HFF-Myc (cell line): ENCODE measurements around the gene DHRS13.
"Not testable (repeated sequence)": the region's sequence is repeated elsewhere in the genome, so short reads cannot be mapped to it uniquely, and the experiment has no call there.

Experiments used
- DNase-seq: peaks from one replicate; pipeline ENCODE4 v3.0.0-alpha.2; 2011; ENCODE audit warnings: low read depth; ENCODE audit errors: extremely low read depth
- H3K4me3 ChIP-seq: replicated peaks from 2 replicates; pipeline ENCODE4 v1.5.1; 2011; ENCODE audit warnings: low read depth, mild to moderate bottlenecking, control low read depth, low read length
- TF ChIP-seq, protein P1 (sequence below): IDR thresholded peaks from 2 replicates; pipeline ENCODE4 v1.5.1; 2012; ENCODE audit warnings: mild to moderate bottlenecking, low read depth, low read length, control low read depth; ENCODE audit errors: missing control alignments

The DHRS13 gene

GRCh38 chr17:28906276-28906675 is 3.4 kb upstream of the DHRS13 start:
- no peak overlapping the region for H3K4me3 ChIP-seq
- TF ChIP-seq, protein P1, sequence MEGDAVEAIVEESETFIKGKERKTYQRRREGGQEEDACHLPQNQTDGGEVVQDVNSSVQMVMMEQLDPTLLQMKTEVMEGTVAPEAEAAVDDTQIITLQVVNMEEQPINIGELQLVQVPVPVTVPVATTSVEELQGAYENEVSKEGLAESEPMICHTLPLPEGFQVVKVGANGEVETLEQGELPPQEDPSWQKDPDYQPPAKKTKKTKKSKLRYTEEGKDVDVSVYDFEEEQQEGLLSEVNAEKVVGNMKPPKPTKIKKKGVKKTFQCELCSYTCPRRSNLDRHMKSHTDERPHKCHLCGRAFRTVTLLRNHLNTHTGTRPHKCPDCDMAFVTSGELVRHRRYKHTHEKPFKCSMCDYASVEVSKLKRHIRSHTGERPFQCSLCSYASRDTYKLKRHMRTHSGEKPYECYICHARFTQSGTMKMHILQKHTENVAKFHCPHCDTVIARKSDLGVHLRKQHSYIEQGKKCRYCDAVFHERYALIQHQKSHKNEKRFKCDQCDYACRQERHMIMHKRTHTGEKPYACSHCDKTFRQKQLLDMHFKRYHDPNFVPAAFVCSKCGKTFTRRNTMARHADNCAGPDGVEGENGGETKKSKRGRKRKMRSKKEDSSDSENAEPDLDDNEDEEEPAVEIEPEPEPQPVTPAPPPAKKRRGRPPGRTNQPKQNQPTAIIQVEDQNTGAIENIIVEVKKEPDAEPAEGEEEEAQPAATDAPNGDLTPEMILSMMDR: no peak
- no peak for DNase-seq

GRCh38 chr17:28904800-28905199 is 1.9 kb upstream of the DHRS13 start:
- no peak for DNase-seq
- TF ChIP-seq, protein P1: no peak
- H3K4me3 ChIP-seq: no peak overlapping the region

- DNase-seq, H3K4me3 ChIP-seq: not testable (repeated sequence)
Observed at GRCh38 chr17:28903546-28903841, 615 bp upstream of the DHRS13 start.

- peak overlapping the region; percentile 61 for H3K4me3 ChIP-seq
- no peak for DNase-seq
- TF ChIP-seq, protein P1: no peak
Observed at GRCh38 chr17:28901866-28902818, 737 bp downstream of the DHRS13 start.

DNA sequence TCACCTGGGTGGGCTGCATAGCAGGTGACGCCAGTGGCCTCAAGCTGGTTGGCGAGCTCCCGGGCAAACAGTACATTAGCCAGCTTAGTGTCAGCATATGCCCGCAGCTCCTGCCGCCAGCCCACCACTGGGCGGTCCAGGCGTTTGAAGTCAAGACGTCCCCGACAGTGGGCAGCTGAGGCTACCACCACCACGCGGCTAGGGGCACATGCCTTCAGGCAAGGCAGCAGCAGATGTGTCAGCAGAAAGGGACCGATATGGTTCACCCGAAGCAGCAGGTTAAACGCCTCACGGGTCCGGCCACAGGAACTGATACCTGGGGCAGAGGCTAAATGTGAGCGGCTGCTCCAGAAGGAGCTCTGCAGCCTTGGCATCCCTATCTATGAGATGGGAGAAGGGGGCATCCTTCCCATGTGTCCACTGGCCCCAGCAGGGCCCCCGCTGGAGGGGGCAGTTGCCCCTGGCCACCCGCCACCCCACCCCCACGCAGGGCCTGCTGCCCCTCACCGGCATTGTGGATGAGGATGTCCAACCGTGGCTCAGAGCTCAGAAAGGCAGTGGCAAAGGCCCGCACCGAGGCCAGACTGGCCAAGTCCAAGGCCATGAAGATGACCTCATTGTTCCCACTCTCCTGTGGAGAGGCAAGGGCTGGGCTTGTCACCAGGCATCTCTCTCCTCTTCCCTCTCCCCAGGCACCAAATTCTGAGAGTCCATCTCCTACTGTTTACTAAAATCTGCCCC is 1.7 kb downstream of the DHRS13 start:
- DNase-seq: no peak
- TF ChIP-seq, protein P1: no peak
- no peak overlapping the region for H3K4me3 ChIP-seq

- no peak overlapping the region for H3K4me3 ChIP-seq
- TF ChIP-seq, protein P1: no peak
Observed at GRCh38 chr17:28899212-28899815, 3.6 kb downstream of the DHRS13 start.

GRCh38 chr17:28898527-28898955 is 4.3 kb downstream of the DHRS13 start:
- H3K4me3 ChIP-seq: no peak overlapping the region
- TF ChIP-seq, protein P1: no peak
- DNase-seq: no peak

More at GRCh38 chr17:28899212-28899815, 3.6 kb downstream of the DHRS13 start:
- DNase-seq: no peak
